ENCODE results near the gene TNPO3. TPM values are rescaled to one million over a fixed set of nuclear protein-coding genes. Genes with fewer than 3 reads are reported as not detected.
"Not testable (repeated sequence)": the region's sequence is repeated elsewhere in the genome, so short reads cannot be mapped to it uniquely, and the experiment has no call there.

Gene TNPO3
- total RNA-seq, 1 donor from 2014 or later: 38.0 TPM

DNA sequence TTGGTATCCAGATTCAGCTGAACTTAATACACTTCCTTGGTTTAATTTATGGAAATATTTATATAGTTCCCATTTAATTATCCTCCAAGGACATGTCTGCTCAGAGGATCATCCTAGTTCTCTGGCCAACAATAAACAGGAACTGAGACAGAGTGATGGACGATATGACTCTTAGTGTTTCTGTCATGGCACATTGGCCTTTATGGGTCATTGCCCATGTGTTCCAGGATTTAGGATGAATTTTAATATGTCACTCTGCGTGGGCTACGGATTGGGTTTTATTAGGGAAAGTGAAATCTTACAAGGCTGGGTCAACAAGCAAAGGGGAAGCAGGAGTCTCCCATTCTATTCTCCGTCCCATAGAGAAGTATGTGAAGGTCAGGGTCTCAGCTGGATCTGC lies 18.8 kb upstream of the TNPO3 start:
- intact Hi-C loops (cut with micrococcal nuclease): no loop called here
- DNase-seq: no peak

DNA sequence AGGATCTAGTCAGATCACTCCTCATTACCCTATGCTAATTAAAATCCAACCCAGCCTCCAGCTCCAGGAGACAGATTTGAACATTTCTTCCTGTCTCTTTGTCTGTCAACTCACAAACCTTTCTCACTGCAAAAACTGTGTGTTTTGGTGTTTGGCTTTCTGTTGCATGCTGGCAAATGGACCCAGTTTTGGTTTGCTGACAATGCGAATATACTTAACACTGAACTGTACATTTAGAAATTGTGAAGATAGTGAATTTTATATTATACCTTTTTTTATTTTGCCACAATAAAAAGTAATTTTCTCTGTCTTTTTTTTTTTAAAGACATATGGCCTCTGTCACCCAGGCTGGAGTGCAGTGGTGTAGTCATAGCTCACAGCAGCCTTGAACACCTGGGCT lies 18.3 kb upstream of the TNPO3 start:
- DNase-seq: no peak
- ATAC-seq: no peak
- intact Hi-C loops (cut with micrococcal nuclease): no loop called here

More for the DNA sequence above, 18.8 kb upstream of the TNPO3 start:
- ATAC-seq: no peak

DNA sequence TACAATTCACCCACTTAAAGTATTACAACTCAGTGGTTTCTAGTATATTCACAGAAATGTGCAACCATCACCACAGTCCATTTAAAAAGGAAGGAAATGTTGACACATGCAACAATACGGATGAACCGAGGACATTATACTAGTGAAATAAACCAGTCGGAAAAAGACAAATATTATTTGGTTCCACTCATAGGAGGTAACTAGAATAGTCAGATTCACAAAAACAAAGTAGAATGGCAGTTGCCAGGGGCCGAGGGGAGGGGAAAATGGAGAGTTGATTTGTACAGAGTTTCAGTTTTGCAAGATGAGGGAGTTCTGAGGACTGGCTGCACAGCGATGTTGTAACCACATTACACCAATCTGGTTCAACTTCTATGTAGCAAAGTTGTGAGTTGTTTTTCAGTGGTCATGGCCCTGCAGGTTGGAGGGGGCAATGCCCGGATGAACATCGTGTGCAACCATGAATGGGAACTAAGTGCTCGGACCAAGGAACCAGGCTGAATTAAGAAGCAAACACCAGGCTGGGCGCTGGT lies 17.6 kb upstream of the TNPO3 start:
- intact Hi-C loops (cut with micrococcal nuclease): no loop called here
- ATAC-seq: no peak
- no peak for DNase-seq

DNA sequence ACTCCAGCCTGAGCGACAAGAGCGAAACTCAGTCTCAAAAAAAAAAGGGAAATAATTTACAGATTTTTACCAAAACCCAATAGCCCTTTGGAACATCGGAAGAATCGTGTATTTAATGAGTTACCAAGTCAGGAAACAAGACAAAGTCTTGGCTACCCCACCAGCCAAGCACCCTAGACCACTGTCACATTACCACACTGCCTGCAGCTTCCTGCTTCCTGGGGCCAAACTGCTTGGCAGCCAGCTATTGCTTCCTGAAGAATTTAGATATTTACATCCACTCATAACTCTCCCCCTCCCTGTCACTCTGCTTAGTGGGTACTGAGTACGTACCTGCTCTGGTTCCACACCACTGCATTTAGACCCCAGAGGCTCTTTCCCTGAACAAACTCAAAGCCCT lies 14.1 kb upstream of the TNPO3 start:
- intact Hi-C loops (cut with micrococcal nuclease): no loop called here
- no peak for DNase-seq
- no peak for ATAC-seq

DNA sequence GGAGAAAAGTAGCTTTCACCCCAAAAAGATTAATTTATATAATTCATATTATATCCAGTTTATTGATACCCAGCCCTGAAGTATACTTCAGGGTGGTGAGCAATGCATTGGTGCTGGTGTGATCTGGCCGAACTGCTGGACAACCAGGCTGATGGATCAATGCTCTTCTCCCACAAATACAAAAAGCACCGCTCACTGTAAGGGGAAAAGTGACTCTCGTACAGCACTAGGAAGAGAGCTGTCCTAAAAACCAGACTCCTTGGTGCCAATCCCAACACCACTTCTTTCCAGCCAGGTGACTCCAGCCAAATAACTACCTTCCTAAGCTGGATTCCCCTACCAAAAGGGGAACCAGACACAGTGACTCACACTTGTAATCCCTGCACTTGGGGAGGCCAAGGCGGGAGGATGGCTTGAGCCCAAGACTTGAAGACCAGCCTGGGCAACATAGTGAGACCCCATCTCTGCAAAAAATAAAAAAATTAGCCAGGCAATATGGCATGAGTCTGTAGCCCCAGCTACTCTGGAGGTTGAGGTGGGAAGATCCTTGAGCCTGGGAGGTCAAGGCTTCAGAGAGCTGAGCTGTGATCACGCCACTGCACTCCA lies 13.1 kb upstream of the TNPO3 start:
- ATAC-seq: no peak
- no peak for DNase-seq
- intact Hi-C loops (cut with micrococcal nuclease): no loop called here

DNA sequence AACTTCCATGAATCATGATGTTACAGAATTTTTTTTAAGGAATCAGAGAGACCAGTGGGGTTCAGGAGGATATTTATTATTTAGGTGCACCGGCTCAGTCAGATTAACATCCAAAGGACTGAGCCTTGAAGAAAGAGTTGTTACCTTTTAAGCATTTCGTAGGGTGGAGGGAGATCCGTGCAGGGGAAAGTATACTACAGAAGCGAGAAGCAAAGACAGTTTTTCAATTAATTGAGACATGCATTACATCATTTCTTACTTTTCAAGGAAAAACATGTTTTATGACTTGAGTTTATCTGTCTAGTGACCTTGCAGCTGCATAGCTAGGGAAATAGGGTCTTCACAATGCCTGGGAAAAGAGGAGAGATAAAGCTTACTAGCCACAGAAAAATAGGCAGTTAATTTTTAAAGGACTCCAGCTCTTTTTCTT lies 12.2 kb upstream of the TNPO3 start:
- intact Hi-C loops (cut with micrococcal nuclease): not testable (repeated sequence)

DNA sequence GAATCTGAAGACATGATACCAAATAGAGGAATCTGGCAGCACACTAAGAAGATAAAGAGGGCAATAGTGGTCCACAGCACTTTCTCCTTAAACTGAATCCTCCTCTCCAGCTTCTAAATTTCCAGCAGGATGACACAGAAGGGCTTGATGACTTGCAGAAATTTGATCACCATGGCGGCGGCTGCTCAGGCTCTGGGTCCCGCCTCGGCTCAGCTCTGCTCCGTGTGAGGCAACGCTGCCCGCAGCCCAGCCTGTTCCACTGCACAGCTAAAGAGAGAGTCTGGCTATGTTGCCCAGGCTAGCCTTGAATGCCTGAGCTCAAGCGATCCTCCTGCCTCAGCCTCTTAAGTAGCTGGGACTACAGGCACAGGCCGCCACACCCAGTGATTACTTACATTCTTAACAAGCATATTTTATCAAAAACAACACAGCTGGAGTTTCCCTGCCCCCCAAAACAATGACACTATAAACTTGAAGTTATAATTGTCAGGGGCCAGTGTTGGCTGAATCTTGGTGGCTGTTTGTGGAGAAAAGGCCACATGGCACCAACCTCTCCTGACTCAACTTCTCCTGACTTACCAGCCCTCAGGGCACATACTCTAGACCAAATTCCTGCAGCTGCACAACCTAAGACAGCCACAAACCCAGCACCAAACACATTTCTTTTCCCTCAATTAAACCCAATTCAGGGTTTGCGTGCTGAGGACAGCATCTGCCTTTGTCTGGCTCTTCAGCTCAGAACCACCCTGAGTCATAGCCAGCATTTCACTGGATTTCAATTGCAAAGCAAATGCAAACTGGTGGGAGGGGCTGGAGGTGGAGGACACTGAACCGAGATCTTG lies 11.6 kb upstream of the TNPO3 start:
- no peak for DNase-seq
- intact Hi-C loops (cut with micrococcal nuclease): no loop called here
- ATAC-seq: no peak

More for the DNA sequence above, 12.2 kb upstream of the TNPO3 start:
- not testable (repeated sequence) for ATAC-seq, DNase-seq

DNA sequence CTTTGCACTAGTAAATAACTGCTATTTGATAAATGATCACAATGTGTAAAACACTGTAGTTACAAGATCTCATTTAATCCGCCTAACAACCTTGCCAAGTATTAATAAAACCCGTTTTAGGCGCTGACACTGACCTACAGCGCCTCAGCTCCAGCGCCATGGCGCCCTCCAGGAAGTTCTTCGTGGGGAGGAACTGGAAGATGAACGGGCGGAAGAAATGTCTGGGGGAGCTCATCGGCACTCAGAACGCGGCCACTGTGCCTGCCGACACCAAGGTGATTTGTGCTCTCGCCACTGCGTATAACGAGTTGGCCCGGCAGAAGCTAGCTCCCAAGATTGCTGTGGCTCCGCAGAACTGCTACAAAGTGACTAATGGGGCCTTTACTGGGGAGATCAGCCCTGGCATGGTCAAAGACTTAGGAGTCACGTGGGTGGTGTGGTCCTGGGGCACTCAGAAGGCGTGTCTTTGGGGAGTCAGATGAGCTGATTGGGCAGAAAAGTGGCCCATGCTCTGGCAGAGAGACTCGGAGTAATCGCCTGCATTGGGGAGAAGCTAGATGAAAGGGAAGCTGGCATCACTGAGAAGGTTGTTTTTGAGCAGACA lies 1.1 kb upstream of the TNPO3 start:
- DNase-seq (no peak), ATAC-seq (no peak)
- intact Hi-C loops (cut with micrococcal nuclease): no loop called here

DNA sequence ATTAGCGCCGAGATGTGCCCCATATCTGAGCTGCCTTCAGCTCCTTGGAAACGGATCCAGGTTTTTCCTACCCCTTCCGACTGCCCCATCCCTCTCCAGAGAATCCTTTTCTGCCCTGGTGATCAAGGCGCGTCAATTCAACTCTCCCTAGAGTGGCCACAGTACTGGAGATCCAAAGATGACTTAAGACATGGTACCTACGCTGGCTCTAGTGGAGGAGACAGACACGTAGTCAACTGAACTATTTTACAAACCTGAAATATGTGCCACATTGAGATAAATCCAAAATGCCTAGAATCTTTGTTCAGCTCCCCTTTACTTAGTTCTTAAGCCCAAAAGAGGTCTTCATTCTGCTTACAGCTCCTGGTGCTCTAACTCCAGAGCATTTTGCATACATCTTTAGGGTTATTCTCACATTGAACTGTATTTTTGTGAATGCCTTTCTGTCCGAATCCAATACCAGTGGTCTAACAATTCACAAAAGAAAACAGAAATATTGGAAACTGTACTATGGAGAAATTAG lies 444 bp upstream of the TNPO3 start:
- intact Hi-C loops (cut with micrococcal nuclease): no loop called here
- DNase-seq: no peak

DNA sequence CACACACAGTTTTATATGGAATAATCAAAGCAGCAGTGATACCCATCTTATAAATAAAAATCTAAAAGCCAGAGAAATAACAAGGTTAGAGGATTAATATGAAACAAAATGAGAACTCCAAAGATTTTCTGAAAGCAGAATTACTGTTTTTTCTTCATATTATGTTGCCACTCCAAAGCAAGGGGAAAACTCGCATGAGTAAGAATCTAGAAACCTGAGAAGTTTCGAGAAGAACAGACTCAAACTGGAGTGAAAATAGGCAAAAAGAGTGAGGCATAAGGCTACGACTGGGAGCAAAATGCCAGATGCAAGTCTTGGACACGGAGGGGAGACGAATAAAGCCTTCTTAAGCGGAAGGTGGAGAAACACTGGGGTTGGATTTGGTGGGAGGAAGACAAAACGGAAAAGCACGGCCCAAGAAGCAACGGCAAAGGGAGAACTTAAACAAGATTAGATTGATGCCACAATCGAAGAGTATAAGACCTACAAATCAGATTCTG lies 923 bp downstream of the TNPO3 start:
- intact Hi-C loops (cut with micrococcal nuclease): no loop called here
- no peak for DNase-seq
- ATAC-seq: no peak

More for the DNA sequence above, 444 bp upstream of the TNPO3 start:
- ATAC-seq: peak; percentile 36

DNA sequence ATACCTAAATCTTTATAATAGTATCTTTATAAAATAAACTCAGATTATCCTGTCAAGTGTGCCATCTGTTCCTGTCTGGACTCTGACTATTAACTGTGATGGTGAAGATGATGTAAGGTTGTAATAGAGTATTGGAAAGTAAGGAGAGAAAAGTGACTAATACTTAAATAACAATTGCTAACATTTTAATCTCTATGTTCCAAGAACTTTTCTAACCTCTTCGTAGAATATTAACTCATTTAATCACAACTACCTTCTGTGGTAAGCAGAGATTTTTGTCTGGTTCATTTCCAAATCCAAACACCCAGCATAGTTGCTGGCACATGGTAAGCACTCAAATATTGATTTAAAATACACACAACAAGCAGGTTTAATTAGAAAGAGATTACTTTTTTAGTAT lies 2.5 kb downstream of the TNPO3 start:
- intact Hi-C loops (cut with micrococcal nuclease): no loop called here
- ATAC-seq (no peak), DNase-seq (no peak)

DNA sequence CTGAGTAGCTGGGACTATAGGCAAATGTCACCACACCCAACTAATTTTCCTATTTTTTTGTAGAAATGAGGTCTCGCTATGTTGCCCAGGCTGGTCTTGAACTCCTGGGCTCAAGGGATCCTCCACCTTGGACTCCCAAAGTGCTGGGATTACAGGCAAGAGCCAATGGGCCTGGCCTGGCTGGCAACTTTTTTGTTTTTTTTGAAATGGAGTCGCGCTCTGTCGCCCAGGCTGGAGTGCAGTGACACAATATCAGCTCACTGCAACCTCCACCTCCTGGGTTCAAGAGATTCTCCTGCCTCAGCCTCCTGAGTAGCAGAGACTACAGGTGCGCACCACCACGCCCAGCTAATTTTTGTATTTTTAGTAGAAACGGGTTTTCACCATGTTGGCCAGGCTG lies 3.5 kb downstream of the TNPO3 start:
- DNase-seq; intact Hi-C loops (cut with micrococcal nuclease); ATAC-seq: not testable (repeated sequence)

DNA sequence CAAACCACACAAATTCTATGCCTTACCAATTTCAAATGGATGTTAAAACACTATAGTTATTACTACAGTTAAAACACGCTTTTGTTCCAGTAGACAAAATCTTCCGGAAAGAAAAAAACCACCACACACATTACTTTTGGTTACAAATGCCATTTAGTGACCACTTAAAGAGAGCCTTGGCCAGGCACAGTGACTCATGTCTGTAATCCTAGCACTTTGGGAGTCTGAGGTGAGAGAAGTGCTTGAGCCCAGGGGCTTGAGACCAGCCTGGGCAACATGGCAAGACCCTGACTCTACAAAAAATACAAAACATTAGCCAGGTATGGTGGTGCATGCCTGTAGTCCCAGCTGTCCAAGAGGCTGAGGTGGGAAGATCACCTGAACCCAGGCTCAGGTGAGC lies 7.2 kb downstream of the TNPO3 start:
- intact Hi-C loops (cut with micrococcal nuclease): no loop called here
- no peak for DNase-seq
- no peak for ATAC-seq

DNA sequence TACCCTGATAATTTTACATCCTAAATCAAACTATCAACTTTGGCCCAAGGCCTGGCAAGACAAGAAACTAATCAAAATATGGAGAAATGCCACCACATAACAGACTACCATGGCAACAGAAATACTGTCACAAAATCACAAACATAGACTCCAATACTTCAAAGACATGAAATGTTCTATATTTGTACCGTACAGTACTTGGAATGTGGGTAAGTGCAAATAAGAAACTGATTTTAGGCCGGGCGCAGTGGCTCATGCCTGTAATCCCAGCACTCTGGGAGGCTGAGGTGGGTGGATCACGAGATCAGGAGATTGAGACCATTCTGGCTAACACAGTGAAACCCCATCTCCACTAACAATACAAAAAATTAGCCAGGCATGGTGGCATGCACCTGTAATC lies 9.2 kb downstream of the TNPO3 start:
- no peak for DNase-seq
- ATAC-seq: no peak
- intact Hi-C loops (cut with micrococcal nuclease): no loop called here

DNA sequence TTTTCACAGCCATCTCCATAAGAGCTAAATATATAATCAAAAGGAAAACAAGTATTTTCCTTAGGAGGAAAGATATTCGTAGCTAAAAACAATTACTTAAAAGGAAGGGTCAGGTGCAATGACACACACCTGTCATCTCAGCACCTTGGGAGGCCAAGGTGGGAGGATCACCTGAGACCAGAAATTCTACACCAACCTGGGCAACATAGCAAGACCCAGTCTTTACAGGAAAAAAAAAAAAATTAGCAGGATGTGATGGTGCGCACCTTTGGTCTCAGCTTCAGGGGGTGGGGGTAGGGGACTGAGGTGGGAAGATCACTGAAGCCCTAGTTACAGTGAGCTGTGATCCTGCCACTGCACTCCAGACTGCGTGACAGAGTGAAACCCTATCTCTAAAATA lies 11.9 kb downstream of the TNPO3 start:
- intact Hi-C loops (cut with micrococcal nuclease): no loop called here
- no peak for ATAC-seq

DNA sequence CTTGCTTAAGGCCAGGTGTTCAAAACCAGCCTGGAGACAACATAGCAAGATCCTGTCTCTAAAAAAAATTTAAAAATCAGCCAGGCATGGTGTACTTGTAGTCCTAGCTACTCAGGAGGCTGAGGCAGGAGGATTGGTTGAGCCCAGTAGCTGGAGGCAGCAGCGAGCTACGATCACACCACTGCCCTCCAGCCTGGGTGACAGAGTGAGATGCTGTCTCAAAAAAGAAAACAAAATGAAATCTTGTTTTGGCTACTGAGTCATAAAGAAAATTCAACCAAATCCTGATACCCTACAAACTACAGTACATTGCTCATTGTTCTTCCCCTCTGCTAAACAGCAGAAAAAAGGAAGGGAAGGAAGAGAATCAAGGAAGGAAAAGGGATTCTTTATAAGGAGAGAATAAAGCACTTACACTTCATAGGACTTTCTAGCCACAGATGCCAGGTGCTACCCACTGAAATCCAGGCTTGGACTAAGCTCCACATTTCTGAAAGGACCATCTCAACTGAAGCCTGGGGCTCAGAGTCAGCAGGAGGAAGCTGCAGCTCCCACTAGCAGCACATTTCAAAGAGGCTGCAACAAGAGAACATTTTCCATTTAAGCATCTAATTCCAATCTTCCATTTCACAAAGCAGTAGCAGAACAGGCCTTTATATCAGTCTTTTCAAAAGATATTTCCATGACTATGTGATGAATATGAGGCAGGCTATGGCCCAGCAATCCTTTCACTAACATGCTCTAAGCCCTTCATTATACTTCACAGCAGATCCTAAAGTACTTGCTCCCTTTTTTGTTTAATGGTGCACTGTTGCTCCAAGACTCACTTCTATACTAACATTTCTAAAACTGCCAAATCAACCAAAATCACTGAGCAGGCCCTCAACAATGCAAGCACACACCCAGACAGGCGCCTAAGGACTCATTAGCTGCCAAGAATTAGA lies 13.5 kb downstream of the TNPO3 start:
- no peak for ATAC-seq
- intact Hi-C loops (cut with micrococcal nuclease): no loop called here
- no peak for DNase-seq

More for the DNA sequence above, 11.9 kb downstream of the TNPO3 start:
- no peak for DNase-seq

DNA sequence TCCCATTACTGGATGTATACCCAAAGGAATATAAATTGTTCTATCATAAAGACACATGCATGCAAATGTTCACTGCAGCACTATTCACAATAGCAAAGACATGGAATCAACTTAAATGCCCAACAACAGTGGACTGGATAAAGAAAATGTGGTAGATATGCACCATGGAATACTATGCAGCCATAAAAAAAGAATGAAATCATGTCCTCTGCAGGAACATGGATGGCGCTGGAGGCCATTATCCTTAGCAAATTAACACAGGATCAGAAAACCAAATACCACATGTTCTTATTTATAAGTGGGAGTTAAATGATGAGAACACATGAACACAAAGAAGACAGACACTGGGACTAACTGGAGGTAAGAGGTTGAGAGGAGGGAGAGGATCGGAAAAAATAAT lies 16.4 kb downstream of the TNPO3 start:
- intact Hi-C loops (cut with micrococcal nuclease); DNase-seq; ATAC-seq: not testable (repeated sequence)

DNA sequence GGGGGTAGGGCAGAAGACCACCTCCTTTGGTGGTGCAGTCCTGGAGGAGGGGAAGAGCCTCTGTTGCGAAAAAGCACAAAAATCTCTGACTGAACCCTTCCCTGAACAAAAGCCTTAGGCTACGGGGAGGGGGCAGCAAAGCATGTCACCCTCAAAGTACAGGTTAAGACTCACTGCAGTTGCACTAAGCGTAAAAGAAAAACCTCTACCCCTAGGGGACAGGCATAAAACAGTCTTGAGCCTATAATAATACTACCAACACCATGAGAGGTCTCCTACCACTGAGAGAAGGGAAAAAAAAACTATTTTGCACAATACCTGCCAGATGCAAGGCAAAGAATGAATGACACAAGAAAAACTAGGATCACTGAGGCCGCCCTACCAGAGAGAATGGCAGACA lies 17.3 kb downstream of the TNPO3 start:
- ATAC-seq: no peak
- intact Hi-C loops (cut with micrococcal nuclease): no loop called here
- no peak for DNase-seq

DNA sequence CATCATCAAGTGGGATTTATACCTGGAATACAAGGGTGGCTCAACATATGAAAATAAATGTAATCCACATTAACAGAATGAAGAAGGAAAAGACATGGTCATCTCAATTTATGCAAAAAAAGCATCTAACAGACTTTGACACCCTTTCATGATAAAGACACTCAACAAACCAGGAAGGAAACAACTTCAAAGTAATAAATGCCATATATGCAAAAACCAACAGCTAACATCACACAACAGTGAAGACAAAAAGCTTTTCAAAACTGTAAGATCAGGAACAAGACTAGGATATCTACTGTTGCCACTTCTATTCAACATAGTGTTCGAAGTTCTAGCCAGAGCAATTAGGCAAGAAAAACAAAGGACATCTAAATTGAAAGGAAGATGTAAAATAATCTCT lies 22.9 kb downstream of the TNPO3 start:
- no peak for ATAC-seq
- intact Hi-C loops (cut with micrococcal nuclease): no loop called here
- DNase-seq: no peak
